Stimulated activated naive CD4-positive, alpha-beta T cell (primary cell): ENCODE data around the gene UCMA.
A peak's percentile ranks its signal among the peaks of the same experiment; 100 is the strongest.
"Not testable (repeated sequence)": the region's sequence is repeated elsewhere in the genome, so short reads cannot be mapped to it uniquely, and the experiment has no call there.

Source experiments
- DNase-seq, 6 experiments: peaks; one replicate each; lab custom pipeline; 2025; lab: John Stamatoyannopoulos, UW

The UCMA gene

GRCh38 chr10:13234172-13234571, at the start of gene UCMA:
Gene UCMA, minus strand, starts transcription at chr10:13234374. Its CDS starts 116 bp downstream, at chr10:13234258.
- DNase-seq: no peak

- not testable (repeated sequence) for DNase-seq
Observed at GRCh38 chr10:13282348-13282747, 48.2 kb upstream of the UCMA start.

- no peak for DNase-seq
Observed at GRCh38 chr10:13276749-13277365, 42.7 kb upstream of the UCMA start.

- not testable (repeated sequence) for DNase-seq
Observed at GRCh38 chr10:13276146-13276545, 42.0 kb upstream of the UCMA start.

GRCh38 chr10:13272164-13272571, 38.0 kb upstream of the UCMA start:
- no peak for DNase-seq

GRCh38 chr10:13271552-13272163, 37.5 kb upstream of the UCMA start:
- peak; percentile 14 to 52 (median 36) for DNase-seq

GRCh38 chr10:13270877-13271551, 36.8 kb upstream of the UCMA start:
- no peak for DNase-seq

GRCh38 chr10:13268841-13269240, 34.7 kb upstream of the UCMA start:
- DNase-seq: no peak

- no peak for DNase-seq
Observed at GRCh38 chr10:13268310-13268709, 34.1 kb upstream of the UCMA start.

GRCh38 chr10:13263591-13263990, 29.4 kb upstream of the UCMA start:
- no peak for DNase-seq

GRCh38 chr10:13262433-13262832, 28.3 kb upstream of the UCMA start:
- DNase-seq: no peak

- DNase-seq: no peak
Observed at GRCh38 chr10:13257621-13258140, 23.5 kb upstream of the UCMA start.

GRCh38 chr10:13256627-13257026, 22.5 kb upstream of the UCMA start:
- no peak for DNase-seq

GRCh38 chr10:13253726-13254125, 19.6 kb upstream of the UCMA start:
- no peak for DNase-seq

- DNase-seq: no peak
Observed at GRCh38 chr10:13247784-13248183, 13.6 kb upstream of the UCMA start.

- no peak for DNase-seq
Observed at GRCh38 chr10:13247246-13247645, 13.1 kb upstream of the UCMA start.

- DNase-seq: not testable (repeated sequence)
Observed at GRCh38 chr10:13242260-13242659, 8.1 kb upstream of the UCMA start.

- no peak for DNase-seq
Observed at GRCh38 chr10:13241613-13242012, 7.4 kb upstream of the UCMA start.

- DNase-seq: no peak
Observed at GRCh38 chr10:13239923-13240322, 5.7 kb upstream of the UCMA start.

- no peak for DNase-seq
Observed at GRCh38 chr10:13238271-13239077, 4.3 kb upstream of the UCMA start.

- no peak for DNase-seq
Observed at GRCh38 chr10:13236638-13237037, 2.5 kb upstream of the UCMA start.

GRCh38 chr10:13234736-13235135, 562 bp upstream of the UCMA start:
- DNase-seq: not testable (repeated sequence)
